Bladder microvascular endothelial cell (primary cell): ENCODE measurements around the gene THSD7A. TPM values are rescaled to one million over a fixed set of nuclear protein-coding genes. Genes with fewer than 3 reads are reported as not detected.

Source experiments
- total RNA-seq: library from RNA; depleted of rRNA; stranded (reverse); fragments of >200 nt; gene quantifications from 2 replicates; pipeline ENCODE4 v1.2.3, GENCODE V29; 2014

Gene THSD7A
- 27.2 and 29.5 TPM in 2 replicates for total RNA-seq

DNA sequence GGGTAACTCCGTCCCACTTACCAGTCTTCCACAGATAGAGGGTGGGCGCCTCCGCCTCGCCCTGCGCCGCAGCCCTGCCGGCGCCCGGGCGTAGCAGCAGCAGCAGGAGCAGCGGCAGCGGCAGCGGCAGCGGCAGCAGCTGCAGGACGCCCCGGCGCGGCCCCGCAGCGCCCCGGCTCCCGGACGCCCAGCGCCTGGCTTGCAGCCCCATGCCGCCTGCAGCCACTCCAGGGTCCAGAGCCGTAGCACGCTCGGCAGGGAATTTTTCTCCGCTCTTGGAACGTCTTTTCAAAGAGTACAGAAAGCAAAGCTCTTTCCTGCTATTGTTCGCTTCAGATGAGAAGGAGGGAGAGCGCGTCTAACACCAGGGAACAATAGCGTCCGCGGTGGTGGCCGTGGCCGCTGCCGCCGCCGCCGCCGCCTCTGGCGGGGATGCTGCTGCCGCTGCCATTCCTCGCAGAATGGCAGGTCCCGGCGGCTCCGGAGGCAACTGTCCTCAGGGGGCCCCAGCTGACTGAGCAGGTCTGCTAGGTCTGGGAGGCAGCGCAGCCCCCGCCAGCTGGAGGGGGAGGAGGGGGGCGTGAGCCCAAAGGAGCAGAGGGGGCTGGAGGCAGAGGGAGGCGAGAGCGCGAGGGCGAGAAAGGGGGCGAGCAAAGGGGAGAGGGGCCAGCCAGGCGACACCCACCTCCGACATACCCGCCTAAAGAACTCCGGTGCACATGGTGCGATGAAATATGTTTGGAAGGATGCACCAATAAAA is at the start of gene THSD7A:
Gene THSD7A (minus strand): TSS at position 463 of the 760 bp plus-strand sequence. CDS start 252 bp downstream, at position 211.

